Fibroblast of skin of abdomen (primary cell): ENCODE data around the gene MAD1L1.

Source experiments
- DNase-seq: peaks from one replicate; pipeline ENCODE4 v3.0.0-alpha.2; 2013

MAD1L1 gene

GRCh38 chr7:2199528-2199927 lies 33.2 kb downstream of the MAD1L1 start:
- no peak for DNase-seq

GRCh38 chr7:2198760-2199159 lies 34.0 kb downstream of the MAD1L1 start:
- DNase-seq: no peak

- DNase-seq: no peak
Measured at GRCh38 chr7:2198206-2198605, 34.5 kb downstream of the MAD1L1 start.

- DNase-seq: no peak
Measured at GRCh38 chr7:2197436-2198155, 35.1 kb downstream of the MAD1L1 start.

GRCh38 chr7:2196381-2197378 lies 36.1 kb downstream of the MAD1L1 start:
- no peak for DNase-seq

- no peak for DNase-seq
Measured at GRCh38 chr7:2195400-2196246, 37.1 kb downstream of the MAD1L1 start.

GRCh38 chr7:2193575-2194305 lies 39.0 kb downstream of the MAD1L1 start:
- no peak for DNase-seq

- DNase-seq: no peak
Measured at GRCh38 chr7:2192831-2193534, 39.8 kb downstream of the MAD1L1 start.

GRCh38 chr7:2191016-2191415 lies 41.7 kb downstream of the MAD1L1 start:
- peak; percentile 30 for DNase-seq

GRCh38 chr7:2190531-2190930 lies 42.2 kb downstream of the MAD1L1 start:
- DNase-seq: peak; percentile 89

GRCh38 chr7:2186166-2186565 lies 46.6 kb downstream of the MAD1L1 start:
- no peak for DNase-seq

- DNase-seq: no peak
Measured at GRCh38 chr7:2185715-2186114, 47.0 kb downstream of the MAD1L1 start.

GRCh38 chr7:2182461-2182860 lies 50.3 kb downstream of the MAD1L1 start:
- DNase-seq: no peak

GRCh38 chr7:2181077-2181854 lies 51.5 kb downstream of the MAD1L1 start:
- no peak for DNase-seq

GRCh38 chr7:2180081-2180480 lies 52.7 kb downstream of the MAD1L1 start:
- DNase-seq: no peak

- peak; percentile 100 for DNase-seq
Measured at GRCh38 chr7:2175514-2175913, 57.2 kb downstream of the MAD1L1 start.

GRCh38 chr7:2175091-2175490 lies 57.7 kb downstream of the MAD1L1 start:
- DNase-seq: no peak

- no peak for DNase-seq
Measured at GRCh38 chr7:2173189-2173827, 59.4 kb downstream of the MAD1L1 start.

- DNase-seq: peak; percentile 94
Measured at GRCh38 chr7:2172311-2173188, 60.2 kb downstream of the MAD1L1 start.
